GM12873 (cell line): ENCODE measurements around the gene SLC23A2.

ENCODE experiments used
- TF ChIP-seq, protein P1 (sequence below): IDR thresholded peaks from 2 replicates; pipeline ENCODE4 v1.5.1; 2012; ENCODE audit warnings: low read depth, mild to moderate bottlenecking, moderate library complexity, low read length, control low read depth; ENCODE audit not compliant: insufficient read depth; ENCODE audit errors: missing control alignments

SLC23A2 gene

DNA sequence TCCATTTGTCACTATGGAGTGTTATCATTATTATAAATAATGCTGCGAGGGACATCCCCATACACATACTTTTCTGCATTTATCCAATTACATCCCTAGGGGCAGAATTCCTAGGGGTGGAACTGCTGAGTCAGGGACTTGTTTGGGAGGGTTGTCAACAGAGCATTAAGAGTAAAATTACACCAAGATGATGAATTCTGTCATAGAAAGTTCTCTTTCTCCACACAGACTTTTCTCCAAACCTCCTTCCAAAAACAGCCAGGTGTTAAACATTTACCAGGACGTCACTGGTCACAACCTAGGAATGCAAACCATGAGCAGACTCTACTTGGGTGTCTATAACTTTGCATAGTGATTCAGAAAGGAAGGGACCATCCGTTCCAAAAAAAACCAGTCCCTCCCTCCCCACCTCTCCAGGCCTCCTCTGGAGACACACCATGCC is 184.1 kb downstream of the SLC23A2 start:
- TF ChIP-seq, protein P1, sequence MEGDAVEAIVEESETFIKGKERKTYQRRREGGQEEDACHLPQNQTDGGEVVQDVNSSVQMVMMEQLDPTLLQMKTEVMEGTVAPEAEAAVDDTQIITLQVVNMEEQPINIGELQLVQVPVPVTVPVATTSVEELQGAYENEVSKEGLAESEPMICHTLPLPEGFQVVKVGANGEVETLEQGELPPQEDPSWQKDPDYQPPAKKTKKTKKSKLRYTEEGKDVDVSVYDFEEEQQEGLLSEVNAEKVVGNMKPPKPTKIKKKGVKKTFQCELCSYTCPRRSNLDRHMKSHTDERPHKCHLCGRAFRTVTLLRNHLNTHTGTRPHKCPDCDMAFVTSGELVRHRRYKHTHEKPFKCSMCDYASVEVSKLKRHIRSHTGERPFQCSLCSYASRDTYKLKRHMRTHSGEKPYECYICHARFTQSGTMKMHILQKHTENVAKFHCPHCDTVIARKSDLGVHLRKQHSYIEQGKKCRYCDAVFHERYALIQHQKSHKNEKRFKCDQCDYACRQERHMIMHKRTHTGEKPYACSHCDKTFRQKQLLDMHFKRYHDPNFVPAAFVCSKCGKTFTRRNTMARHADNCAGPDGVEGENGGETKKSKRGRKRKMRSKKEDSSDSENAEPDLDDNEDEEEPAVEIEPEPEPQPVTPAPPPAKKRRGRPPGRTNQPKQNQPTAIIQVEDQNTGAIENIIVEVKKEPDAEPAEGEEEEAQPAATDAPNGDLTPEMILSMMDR: no peak

DNA sequence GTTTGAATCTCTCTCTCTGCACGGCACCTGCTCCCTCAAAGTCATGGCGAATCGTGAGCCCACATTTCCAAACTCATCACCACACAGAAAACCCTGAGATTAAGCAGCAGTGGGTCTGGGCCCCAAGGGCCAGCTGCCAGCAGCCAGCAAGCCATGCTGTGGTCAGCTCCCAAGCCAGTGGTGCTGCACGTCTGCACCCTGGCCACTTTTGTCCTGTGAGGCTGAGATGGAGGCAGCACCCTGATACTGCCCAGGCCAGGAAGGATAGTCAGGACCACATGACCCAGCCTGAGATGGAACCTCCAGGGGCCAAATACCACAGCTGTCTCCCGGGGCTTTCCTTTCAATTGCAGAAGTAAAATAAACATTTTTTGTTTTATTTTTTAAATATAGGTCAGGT is 185.7 kb downstream of the SLC23A2 start:
- TF ChIP-seq, protein P1: no peak

DNA sequence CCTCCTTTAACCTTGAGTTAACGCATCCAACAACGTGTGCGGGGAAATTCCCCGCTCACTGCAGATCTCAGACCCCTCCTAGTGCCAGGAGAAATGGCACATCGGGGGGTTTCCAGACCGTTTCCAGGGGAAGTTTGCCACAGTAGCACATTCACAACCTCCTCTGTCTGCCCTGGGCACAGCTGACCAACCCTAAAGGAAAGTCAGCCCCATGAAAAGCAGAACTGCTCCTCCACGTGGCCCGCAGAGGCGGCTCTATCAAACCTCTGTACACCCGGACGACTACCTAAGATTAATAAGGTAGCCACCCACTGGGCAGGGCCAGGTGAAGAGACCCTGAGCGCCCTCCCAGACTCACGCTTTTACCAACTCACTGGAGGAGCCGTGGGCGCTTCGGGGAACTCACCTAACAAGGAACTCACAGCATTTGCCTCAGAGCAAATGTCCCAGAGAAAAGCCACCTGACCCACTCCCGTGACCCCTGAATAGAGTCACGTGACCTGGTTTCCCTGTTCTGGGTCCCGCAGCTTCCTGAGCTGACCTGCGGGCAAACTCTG is 186.5 kb downstream of the SLC23A2 start:
- TF ChIP-seq, protein P1: no peak

DNA sequence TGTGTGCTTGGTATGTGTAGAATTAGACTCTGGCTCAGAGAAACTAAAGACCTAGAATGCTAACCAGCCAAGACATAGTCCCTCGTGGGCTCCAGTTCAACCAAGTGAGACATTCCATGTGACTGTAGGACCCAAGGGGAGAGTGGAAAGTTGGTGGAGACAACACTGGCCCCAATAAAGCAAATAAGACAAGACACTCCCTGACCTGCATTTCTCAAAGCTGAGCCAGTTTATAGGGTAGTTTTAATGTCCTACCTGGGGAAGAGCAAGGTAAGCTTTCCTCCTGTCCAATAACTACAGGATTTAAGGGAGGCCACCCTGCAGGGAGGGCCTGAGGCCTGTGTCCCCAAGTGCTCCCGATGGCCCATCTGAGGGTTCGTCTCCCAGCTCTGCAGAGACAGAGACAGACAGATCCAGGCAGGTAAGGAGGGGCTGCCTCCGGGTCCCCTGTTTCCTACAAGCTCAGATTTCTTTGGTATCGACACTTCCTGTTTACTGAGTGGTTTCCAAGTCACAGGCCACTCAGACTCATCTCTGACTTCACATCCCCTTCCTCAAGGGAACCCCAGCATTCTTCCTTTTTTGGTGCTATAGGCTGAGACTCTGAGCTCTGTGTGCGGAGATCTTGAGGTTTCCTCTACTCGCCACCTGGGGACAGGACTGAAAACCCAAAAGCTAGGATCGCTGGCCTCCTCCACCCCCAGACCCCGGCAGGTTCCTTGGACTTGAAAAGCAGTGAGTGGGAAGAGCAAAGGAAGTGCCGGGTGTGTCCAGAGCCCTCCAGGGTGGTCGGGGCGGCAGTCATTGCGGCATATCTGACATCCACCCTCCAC is 187.2 kb downstream of the SLC23A2 start:
- TF ChIP-seq, protein P1: no peak

DNA sequence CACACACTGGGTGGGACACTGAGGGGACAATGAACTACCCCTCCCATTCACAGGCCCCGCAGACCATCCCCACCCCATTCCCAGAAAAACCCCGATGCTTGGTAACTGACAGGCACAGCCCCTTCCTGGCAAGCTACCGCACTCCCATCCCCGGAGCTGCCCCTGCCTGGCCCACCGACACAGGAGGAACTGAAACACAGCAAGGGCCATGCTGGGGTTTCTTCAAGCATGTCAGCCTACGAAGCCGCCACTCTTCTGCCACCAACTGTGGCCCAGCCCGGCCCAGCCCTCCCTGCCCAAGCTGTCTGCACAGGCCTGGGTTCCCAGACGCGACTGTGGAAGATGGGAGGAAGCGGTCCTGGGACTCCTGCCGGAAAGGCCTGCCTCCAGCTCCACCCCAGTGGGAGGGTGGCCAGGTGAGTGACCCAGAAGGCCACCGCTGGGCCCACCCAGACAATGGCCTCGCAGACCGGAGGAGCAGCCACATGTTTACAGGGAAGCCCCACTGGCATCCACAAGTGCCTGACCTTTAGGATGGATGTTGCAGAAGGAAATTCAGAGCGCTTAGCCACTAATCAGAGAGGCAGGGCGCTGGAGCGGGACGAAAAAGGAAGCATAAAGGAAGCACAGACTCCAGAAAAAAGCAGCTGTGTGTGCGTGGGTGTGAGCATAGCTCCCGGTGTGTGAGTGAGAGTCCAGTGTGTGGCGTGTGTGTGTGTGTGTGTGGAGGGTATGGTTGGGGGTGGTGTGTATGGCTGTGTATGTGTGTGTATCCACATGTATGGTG is 188.0 kb downstream of the SLC23A2 start:
- TF ChIP-seq, protein P1: no peak

DNA sequence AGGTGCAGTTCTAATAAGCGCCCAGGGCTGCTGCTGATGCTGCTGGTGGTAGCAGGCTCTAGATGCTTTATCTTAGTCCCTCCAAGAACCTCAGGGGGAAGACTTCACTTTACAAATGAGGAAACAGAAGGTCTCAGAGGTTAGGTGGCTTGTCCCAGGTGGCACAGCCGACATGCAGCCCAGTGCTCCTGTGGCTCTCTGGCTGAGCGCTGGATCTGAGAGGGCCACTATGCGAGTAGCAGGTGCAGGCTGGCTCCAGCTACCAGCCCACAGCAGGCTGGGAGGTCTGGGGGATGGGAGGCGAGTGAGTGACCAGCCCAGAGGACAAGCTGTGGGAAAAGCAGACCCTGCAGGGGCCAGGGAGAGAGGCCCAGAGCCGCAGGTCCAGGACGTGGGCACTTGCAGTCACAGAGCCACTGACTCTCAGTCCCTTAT is 188.7 kb downstream of the SLC23A2 start:
- TF ChIP-seq, protein P1: no peak

DNA sequence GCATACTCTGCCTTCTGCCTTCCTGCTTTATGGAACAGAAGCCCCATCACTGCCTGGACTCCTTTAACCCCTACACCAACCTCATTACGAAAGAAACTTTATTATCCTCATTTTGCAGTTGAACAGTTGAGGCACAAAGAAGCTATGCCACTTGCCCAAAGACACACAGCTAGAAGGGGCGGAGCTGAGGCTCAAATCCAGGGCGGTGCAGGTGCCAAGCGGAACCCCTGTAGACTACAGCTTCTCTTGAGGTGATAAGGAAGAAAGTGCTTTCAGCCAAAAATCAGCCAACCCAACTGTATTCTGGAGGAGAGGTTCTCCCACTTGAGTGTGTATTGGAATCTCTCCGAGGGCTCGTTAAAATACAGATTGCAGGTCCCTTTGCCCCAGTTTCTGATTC is 189.1 kb downstream of the SLC23A2 start:
- TF ChIP-seq, protein P1: no peak
